Panc1 (cell line): ENCODE measurements around the gene OR2V1. TPM values are rescaled to one million over a fixed set of nuclear protein-coding genes. Genes with fewer than 3 reads are reported as not detected.
"Not testable (repeated sequence)": the region's sequence is repeated elsewhere in the genome, so short reads cannot be mapped to it uniquely, and the experiment has no call there.

Source experiments
- ATAC-seq: fragments of 200-7000 bp; cut with Tn5 transposase; 2 replicates; pipeline ENCODE4 v1.9.1; 2020; ENCODE audit warnings: mild to moderate bottlenecking, moderate library complexity
- Bru-seq: library from RNA; stranded (reverse); fragments of 400-500 nt; gene quantifications from one replicate; lab custom pipeline; 2021; lab: Mats Ljungman, UMichigan
- BruChase-seq, 2 experiments: library from RNA; stranded (reverse); fragments of 400-500 nt; gene quantifications; one replicate each; lab custom pipeline; 2021; lab: Mats Ljungman, UMichigan
- BruUV-seq: library from RNA; stranded (reverse); fragments of 400-500 nt; replicated peaks from 2 replicates; lab custom pipeline; 2021; lab: Mats Ljungman, UMichigan
- CTCF ChIA-PET: fragments of 300-600 bp; sonication (Branson Sonifier 250); formaldehyde crosslinking; loops from one replicate; lab custom pipeline; 2022; ENCODE audit warnings: antibody characterized with exemption; lab: Charles Lee
- POLR2A ChIA-PET: fragments of 300-600 bp; sonication (Branson Sonifier 250); formaldehyde crosslinking; loops from one replicate; lab custom pipeline; 2022; ENCODE audit warnings: antibody characterized with exemption; lab: Charles Lee
- DNase-seq: peaks from one replicate; pipeline ENCODE4 v3.0.0-alpha.2; 2010; ENCODE audit warnings: low read depth, low spot score
- H3K27ac ChIP-seq: 2 replicates; pipeline ENCODE4 v1.5.1; 2011; ENCODE audit warnings: mild to moderate bottlenecking, low read length, inconsistent platforms
- H3K27me3 ChIP-seq: fragments of 200-500 bp; sonication (Bioruptor generic); 2 replicates; pipeline ENCODE4 v1.6.0; 2014; ENCODE audit warnings: low read length, inconsistent platforms; ENCODE audit not compliant: control insufficient read depth, insufficient read depth
- H3K36me3 ChIP-seq: fragments of 200-500 bp; sonication (Bioruptor generic); 2 replicates; pipeline ENCODE4 v1.5.1; 2014; ENCODE audit warnings: inconsistent platforms, mild to moderate bottlenecking, low read length, moderate library complexity; ENCODE audit not compliant: control insufficient read depth, insufficient read depth
- H3K4me1 ChIP-seq: 2 replicates; pipeline ENCODE4 v1.5.1; 2011; ENCODE audit warnings: inconsistent platforms, mild to moderate bottlenecking, low read length, moderate library complexity; ENCODE audit not compliant: control insufficient read depth, insufficient read depth
- H3K4me3 ChIP-seq, 2 experiments: 2 replicates each; pipeline ENCODE4 v1.5.1; 2011 to 2012; ENCODE audit warnings: low read depth in 2 of 2, low read length in 2 of 2, mild to moderate bottlenecking in 2 of 2, inconsistent platforms in 1 of 2, moderate library complexity in 1 of 2
- H3K9me3 ChIP-seq: fragments of 200-500 bp; sonication (Bioruptor generic); 2 replicates; pipeline ENCODE4 v1.5.1; 2014; ENCODE audit warnings: low read depth, mild to moderate bottlenecking, inconsistent platforms, low read length, moderate library complexity; ENCODE audit not compliant: control insufficient read depth, insufficient read depth
- CTCF ChIP-seq: fragments of 450-650 bp; IDR thresholded peaks from 2 replicates; pipeline ENCODE4 v1.5.1; 2017; ENCODE audit warnings: mild to moderate bottlenecking
- POLR2AphosphoS5 ChIP-seq: IDR thresholded peaks from 2 replicates; pipeline ENCODE4 v1.6.1; 2012; ENCODE audit warnings: mild to moderate bottlenecking, low read depth, low read length, moderate library complexity
- REST ChIP-seq, 2 experiments: IDR thresholded peaks; 2 replicates each; pipeline ENCODE4 v1.6.1; 2011 to 2012; ENCODE audit warnings: low read depth in 2 of 2, control low read depth in 1 of 2, low read length in 1 of 2, mild to moderate bottlenecking in 1 of 2, moderate library complexity in 1 of 2; ENCODE audit not compliant: insufficient read depth in 1 of 2
- SIN3A ChIP-seq: IDR thresholded peaks from 2 replicates; pipeline ENCODE4 v1.6.1; 2012; ENCODE audit warnings: low read depth, mild to moderate bottlenecking, low read length, moderate library complexity, borderline replicate concordance; ENCODE audit not compliant: insufficient read depth
- TCF7L2 ChIP-seq: IDR thresholded peaks from 2 replicates; pipeline ENCODE4 v1.6.1; 2011; ENCODE audit warnings: mild to moderate bottlenecking, low read depth, low read length, inconsistent platforms
- in situ Hi-C: cut with HindIII; loops from 2 replicates; pipeline ENCODE4 v1.10.0; 2016; ENCODE audit warnings: low sequenced_read_pairs, low pct_unique_long_range_greater_than_20kb
- intact Hi-C: fragments of 100-400 bp; cut with micrococcal nuclease; formaldehyde crosslinking; loops from one replicate; pipeline ENCODE4 v1.10.0; 2022; ENCODE audit not compliant: unreplicated experiment
- long read RNA-seq: library from polyadenylated mRNA; unstranded; transcript quantifications from one replicate; pipeline ENCODE4 v2.0.0, GENCODE V29; 2021; ENCODE audit not compliant: unreplicated experiment
- polyA plus RNA-seq: library from polyadenylated mRNA; unstranded; fragments of >200 nt; gene quantifications from one replicate; pipeline ENCODE4 v1.2.1, GENCODE V29; 2012; ENCODE audit warnings: missing spikeins; ENCODE audit not compliant: insufficient read length
- total RNA-seq: library from RNA; stranded (reverse); gene quantifications from one replicate; pipeline ENCODE4 v1.2.1, GENCODE V29; 2021; ENCODE audit not compliant: unreplicated experiment

OR2V1 gene
- total RNA-seq (not detected), Bru-seq, nascent RNA (not detected), BruChase-seq, experiment 1, labeled RNA remaining after a 2-hour chase (not detected), BruChase-seq, experiment 2, labeled RNA remaining after a 6-hour chase (not detected)
- polyA plus RNA-seq = not detected
- long read RNA-seq = 0 reads

- Histone ChIP-seq H3K4me3 (no peak within 1 kb of the TSS), H3K27ac (no peak within 1 kb of the TSS), H3K4me1 (peaks cover 9% of the 10 kb centered on the region), H3K27me3 (no peaks in the 10 kb centered on the region), H3K36me3 (no peaks in the 10 kb centered on the region), H3K9me3 (no peaks in the 10 kb centered on the region)
- ATAC-seq (no peak), DNase-seq (no peak)
- ChIA-PET CTCF (no interaction called here), POLR2A (no interaction called here)
- TF ChIP-seq CTCF = no peak
- TF ChIP-seq REST (IDR thresholded peaks at IDR 0.05; ENCODE audit: insufficient read depth in 1 of 2, low read depth in 2 of 2, low read length in 1 of 2) = no peak
- no peak for TF ChIP-seq SIN3A
- no peak for TF ChIP-seq POLR2AphosphoS5
- no peak for TF ChIP-seq TCF7L2
- BruUV-seq = no TSS peak
- intact Hi-C loops = no loop called here
- in situ Hi-C loops = no loop called here
Measured at GRCh38 chr5:181130832-181131496, at the start of gene OR2V1. OR2V1 (minus strand) TSS chr5:181131169; CDS start chr5:181125304, 5,865 bp downstream.

- H3K4me1 ChIP-seq, CTCF ChIA-PET, H3K27ac ChIP-seq, H3K9me3 ChIP-seq, H3K27me3 ChIP-seq, POLR2A ChIA-PET, BruUV-seq, H3K4me3 ChIP-seq, intact Hi-C loops, in situ Hi-C loops, H3K36me3 ChIP-seq, DNase-seq, ATAC-seq: not testable (repeated sequence)
Measured at GRCh38 chr5:181177559-181177958, 46.6 kb upstream of the OR2V1 start.
